Brain microvascular endothelial cell (primary cell): ENCODE results near the gene SMIM12.

ENCODE experiments used
- DNase-seq: peaks from one replicate; pipeline ENCODE4 v3.0.0-alpha.2; 2020
- H3K27ac ChIP-seq: fragments of 250-450 bp; sonication (Bioruptor Pico); 2 replicates; pipeline ENCODE4 v1.5.1; 2020; ENCODE audit warnings: mild to moderate bottlenecking, moderate library complexity
- H3K27me3 ChIP-seq: fragments of 250-450 bp; sonication (Bioruptor Pico); replicated peaks from 2 replicates; pipeline ENCODE4 v1.5.1; 2020; ENCODE audit warnings: mild to moderate bottlenecking
- H3K36me3 ChIP-seq: fragments of 250-450 bp; sonication (Bioruptor Pico); replicated peaks from 2 replicates; pipeline ENCODE4 v1.5.1; 2020; ENCODE audit warnings: mild to moderate bottlenecking
- H3K4me3 ChIP-seq: 2 replicates; pipeline ENCODE4 v1.5.1; 2011; ENCODE audit warnings: low read depth, mild to moderate bottlenecking, control low read depth, low read length, moderate library complexity
- in situ Hi-C: cut with HindIII; loops from 2 replicates; pipeline ENCODE4 v1.10.0; 2017; ENCODE audit warnings: low sequenced_read_pairs, low pct_ligation_motif_present
- TF ChIP-seq, protein P1 (sequence below): IDR thresholded peaks from 2 replicates; pipeline ENCODE4 v1.5.1; 2011; ENCODE audit warnings: low read depth, mild to moderate bottlenecking, moderate library complexity, low read length, control low read depth, inconsistent platforms; ENCODE audit errors: missing control alignments

The SMIM12 gene

DNA sequence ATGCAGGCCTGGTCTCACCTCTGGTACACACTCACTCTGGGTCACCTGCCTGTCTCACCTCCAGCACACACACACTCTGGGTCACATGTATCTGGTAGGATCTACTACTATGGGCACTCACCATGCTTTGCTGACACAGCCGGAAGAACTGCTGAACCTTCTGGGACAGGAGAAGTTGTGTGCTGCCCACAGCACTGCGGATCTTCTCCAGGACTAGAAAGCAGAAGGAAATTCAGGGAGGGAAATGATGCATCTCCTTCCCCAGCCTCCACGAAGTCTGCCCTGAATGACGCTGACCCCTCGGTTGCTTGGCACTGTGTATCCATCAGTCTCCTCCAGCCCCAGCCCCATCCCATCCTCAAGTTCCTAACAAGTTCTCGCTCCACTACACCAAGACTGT, 7.9 kb upstream of the SMIM12 start:
- Histone ChIP-seq H3K4me3 (no peak overlapping the region), H3K27ac (no peak overlapping the region), H3K36me3 (no peaks in the 10 kb centered on the region), H3K27me3 (peaks cover 11% of the 10 kb centered on the region)
- DNase-seq: no peak
- in situ Hi-C loops: no loop called here
- TF ChIP-seq, protein P1, sequence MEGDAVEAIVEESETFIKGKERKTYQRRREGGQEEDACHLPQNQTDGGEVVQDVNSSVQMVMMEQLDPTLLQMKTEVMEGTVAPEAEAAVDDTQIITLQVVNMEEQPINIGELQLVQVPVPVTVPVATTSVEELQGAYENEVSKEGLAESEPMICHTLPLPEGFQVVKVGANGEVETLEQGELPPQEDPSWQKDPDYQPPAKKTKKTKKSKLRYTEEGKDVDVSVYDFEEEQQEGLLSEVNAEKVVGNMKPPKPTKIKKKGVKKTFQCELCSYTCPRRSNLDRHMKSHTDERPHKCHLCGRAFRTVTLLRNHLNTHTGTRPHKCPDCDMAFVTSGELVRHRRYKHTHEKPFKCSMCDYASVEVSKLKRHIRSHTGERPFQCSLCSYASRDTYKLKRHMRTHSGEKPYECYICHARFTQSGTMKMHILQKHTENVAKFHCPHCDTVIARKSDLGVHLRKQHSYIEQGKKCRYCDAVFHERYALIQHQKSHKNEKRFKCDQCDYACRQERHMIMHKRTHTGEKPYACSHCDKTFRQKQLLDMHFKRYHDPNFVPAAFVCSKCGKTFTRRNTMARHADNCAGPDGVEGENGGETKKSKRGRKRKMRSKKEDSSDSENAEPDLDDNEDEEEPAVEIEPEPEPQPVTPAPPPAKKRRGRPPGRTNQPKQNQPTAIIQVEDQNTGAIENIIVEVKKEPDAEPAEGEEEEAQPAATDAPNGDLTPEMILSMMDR: no peak

DNA sequence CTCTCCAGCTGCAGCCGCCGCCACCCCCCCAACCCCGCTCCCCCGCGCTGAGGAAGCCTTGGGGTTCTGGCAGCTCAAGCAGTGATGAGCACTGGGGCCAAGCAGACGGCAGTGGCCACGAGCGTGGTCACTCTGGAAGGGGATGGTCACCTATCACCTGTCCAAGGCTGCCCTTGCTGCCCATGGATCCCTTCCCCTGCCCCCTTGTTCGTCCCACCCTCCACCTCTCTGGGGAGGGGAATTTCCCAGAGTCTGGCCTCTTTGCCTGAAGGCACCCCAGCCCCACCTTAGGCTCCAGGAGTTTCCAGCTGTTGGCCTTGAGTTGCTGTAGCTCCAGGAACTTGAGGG, 7.2 kb upstream of the SMIM12 start:
- Histone ChIP-seq H3K36me3 (no peaks in the 10 kb centered on the region), H3K27me3 (peaks cover 6% of the 10 kb centered on the region), H3K27ac (no peak overlapping the region), H3K4me3 (peak overlapping the region; percentile 73)
- TF ChIP-seq, protein P1: no peak
- in situ Hi-C loops: no loop called here
- DNase-seq: no peak

DNA sequence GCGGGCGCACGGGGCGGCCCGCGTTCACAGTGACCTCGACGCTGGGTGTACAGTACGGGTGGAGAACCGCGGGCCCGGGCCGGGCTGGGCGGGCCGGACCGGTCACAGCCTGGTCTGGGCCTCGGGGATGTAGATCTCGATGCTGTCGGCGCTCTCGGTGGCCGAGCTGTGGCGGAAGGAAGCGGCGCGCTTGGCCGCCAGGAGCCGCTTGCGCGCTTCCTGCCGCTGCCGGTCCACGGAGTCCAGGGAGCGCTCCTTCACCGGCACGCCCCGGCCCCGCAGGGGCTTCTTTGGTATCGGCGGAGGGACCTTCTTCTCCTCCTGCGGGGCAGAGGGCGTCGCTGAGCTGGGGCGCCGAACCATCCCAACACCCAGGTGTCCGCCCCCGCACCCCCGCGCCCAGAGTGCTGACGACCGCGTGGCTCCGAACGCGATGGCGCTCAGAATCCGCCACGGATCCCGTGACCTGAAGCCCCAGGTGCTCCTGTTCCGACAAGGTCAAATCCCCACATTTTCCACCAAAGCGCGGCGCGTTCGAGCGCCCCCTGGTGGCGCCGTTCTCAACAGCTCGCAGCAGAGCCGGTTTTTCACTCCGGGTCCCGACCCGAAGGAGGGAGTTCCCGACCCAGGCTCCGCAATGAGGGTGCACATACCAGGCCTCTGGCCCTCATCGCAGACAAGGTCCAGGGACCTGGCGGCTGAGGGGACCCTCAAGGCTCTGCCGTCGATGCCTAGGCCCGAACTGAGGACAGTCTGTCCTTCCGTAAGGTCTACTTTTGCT, 6.6 kb upstream of the SMIM12 start:
- H3K4me3 ChIP-seq: peak overlapping the region; percentile 73
- no peaks in the 10 kb centered on the region for H3K27me3 ChIP-seq
- DNase-seq: peak; percentile 42
- no peaks in the 10 kb centered on the region for H3K36me3 ChIP-seq
- in situ Hi-C loops: no loop called here
- H3K27ac ChIP-seq: no peak overlapping the region
- TF ChIP-seq, protein P1: peak; percentile 98

DNA sequence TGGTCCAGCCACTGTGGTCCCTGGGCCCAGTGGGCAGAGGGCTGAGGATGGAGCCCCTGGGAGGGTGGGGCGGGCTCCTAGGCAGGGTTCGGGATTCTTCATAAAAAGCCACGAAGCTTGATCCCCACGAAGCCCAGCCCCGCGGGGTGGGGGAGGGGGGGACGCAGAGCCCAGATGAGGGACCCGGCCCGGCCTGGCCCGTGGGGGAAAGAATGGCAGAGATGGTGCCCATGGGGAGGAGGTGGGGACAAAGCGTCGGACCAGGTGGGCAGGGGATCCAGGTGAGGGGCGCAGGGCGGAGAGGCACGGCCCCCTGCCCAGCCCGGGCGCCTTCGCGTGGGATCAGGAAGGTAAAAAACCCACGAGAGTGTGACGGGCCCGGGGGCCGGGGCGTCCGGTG, 6.0 kb upstream of the SMIM12 start:
- TF ChIP-seq, protein P1: no peak
- in situ Hi-C loops: no loop called here

DNA sequence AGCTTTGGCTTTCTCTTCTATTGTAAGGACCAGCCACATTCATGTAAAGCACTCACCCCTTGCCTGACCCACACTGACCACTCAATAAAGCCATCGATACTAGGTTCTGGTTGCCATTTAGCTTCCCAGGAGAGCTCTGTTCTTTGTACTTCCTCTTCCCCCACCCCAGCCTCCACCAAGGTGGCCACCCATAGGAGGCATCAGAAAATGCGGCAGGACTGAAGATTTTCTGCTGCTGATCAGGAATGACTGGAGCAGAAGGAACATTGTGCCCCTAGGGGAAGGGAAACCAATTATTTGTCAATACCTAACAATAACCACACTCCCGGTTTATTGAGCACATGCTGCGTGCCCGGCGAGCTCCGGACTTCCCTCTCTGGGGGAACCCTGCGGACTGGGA, 5.2 kb upstream of the SMIM12 start:
- H3K36me3 ChIP-seq: no peaks in the 10 kb centered on the region
- in situ Hi-C loops: no loop called here
- H3K27me3 ChIP-seq: no peaks in the 10 kb centered on the region
- no peak overlapping the region for H3K4me3 ChIP-seq
- TF ChIP-seq, protein P1: no peak
- H3K27ac ChIP-seq: no peak overlapping the region
- no peak for DNase-seq

More for the DNA sequence above, 6.0 kb upstream of the SMIM12 start:
- Histone ChIP-seq H3K27ac (no peak overlapping the region), H3K4me3 (peak overlapping the region; percentile 73), H3K36me3 (no peaks in the 10 kb centered on the region), H3K27me3 (no peaks in the 10 kb centered on the region)
- DNase-seq: no peak

DNA sequence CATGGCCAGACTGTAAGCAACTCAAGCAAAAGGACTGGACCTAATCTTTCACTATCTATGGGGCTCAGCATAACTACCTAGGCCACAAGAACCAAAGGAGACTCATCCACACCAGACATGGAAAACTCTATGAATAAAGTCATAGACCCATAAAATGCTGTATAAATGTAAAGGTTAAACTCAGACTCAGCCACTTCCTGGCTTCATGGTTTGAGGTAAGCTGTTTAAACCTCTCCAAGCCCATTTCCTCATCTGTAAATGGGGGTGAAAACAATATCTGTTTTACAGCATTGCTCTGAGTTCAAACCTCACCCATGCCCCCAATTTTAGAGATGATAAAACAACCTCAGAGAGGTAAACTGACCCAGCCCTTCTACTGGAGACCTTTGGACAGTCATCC, 4.0 kb upstream of the SMIM12 start:
- Histone ChIP-seq H3K27me3 (no peaks in the 10 kb centered on the region), H3K27ac (no peak overlapping the region), H3K36me3 (no peaks in the 10 kb centered on the region), H3K4me3 (no peak overlapping the region)
- no peak for DNase-seq
- TF ChIP-seq, protein P1: no peak
- in situ Hi-C loops: no loop called here
